Embryonic facial prominence (tissue), 1 donor: ENCODE results near the gene CRABP1.

Experiments
- DNase-seq: peaks from one replicate; pipeline ENCODE4 v3.0.0-alpha.2; 2016; ENCODE audit errors: extremely low spot score

The CRABP1 gene

GRCh38 chr15:78340231-78341056 lies at the start of gene CRABP1:
Gene CRABP1 (plus strand): TSS chr15:78340353. CDS start chr15:78340429, 76 bp downstream.
- DNase-seq: no peak

GRCh38 chr15:78291052-78291451 lies 49.1 kb upstream of the CRABP1 start:
- DNase-seq: no peak

GRCh38 chr15:78291698-78292097 lies 48.5 kb upstream of the CRABP1 start:
- DNase-seq: no peak

GRCh38 chr15:78292219-78292618 lies 47.9 kb upstream of the CRABP1 start:
- no peak for DNase-seq

- peak; percentile 90 for DNase-seq
Observed at GRCh38 chr15:78299101-78299930, 40.8 kb upstream of the CRABP1 start, which contains the start of gene SKIC8. Gene SKIC8 (minus strand): TSS chr15:78299609. CDS start chr15:78295686, 3,923 bp downstream.

GRCh38 chr15:78301326-78301725 lies 38.8 kb upstream of the CRABP1 start:
- DNase-seq: no peak

GRCh38 chr15:78301828-78302227 lies 38.3 kb upstream of the CRABP1 start:
- DNase-seq: no peak

- no peak for DNase-seq
Observed at GRCh38 chr15:78302579-78303312, 37.4 kb upstream of the CRABP1 start.

GRCh38 chr15:78304216-78305066 lies 35.7 kb upstream of the CRABP1 start:
- no peak for DNase-seq

GRCh38 chr15:78306176-78306774 lies 33.9 kb upstream of the CRABP1 start:
- DNase-seq: no peak

GRCh38 chr15:78307976-78308375 lies 32.2 kb upstream of the CRABP1 start:
- DNase-seq: no peak

GRCh38 chr15:78308422-78309032 lies 31.6 kb upstream of the CRABP1 start:
- peak; percentile 69 for DNase-seq

- no peak for DNase-seq
Observed at GRCh38 chr15:78311292-78311691, 28.9 kb upstream of the CRABP1 start.

GRCh38 chr15:78312536-78312935 lies 27.6 kb upstream of the CRABP1 start:
- no peak for DNase-seq

- DNase-seq: no peak
Observed at GRCh38 chr15:78312957-78313356, 27.2 kb upstream of the CRABP1 start.

- no peak for DNase-seq
Observed at GRCh38 chr15:78313383-78313782, 26.8 kb upstream of the CRABP1 start.

GRCh38 chr15:78314181-78314581 lies 26.0 kb upstream of the CRABP1 start:
- no peak for DNase-seq

- no peak for DNase-seq
Observed at GRCh38 chr15:78315686-78316282, 24.4 kb upstream of the CRABP1 start.

GRCh38 chr15:78316283-78317083 lies 23.7 kb upstream of the CRABP1 start:
- DNase-seq: peak; percentile 53
